Duodenal mucosa (tissue), 2 donors: ENCODE results near the gene SPIN1.

Source experiments
- H3K27ac ChIP-seq: one replicate; pipeline ENCODE4 v1.7.0; 2013; ENCODE audit warnings: low read depth, low read length
- H3K27me3 ChIP-seq, 2 donors: one replicate each; pipeline ENCODE4 v1.7.0; 2013; ENCODE audit warnings: low read length in 2 of 2, control low read depth in 1 of 2; ENCODE audit not compliant: insufficient read depth in 2 of 2, control insufficient read depth in 1 of 2
- H3K36me3 ChIP-seq, 2 donors: one replicate each; pipeline ENCODE4 v1.7.0; 2013; ENCODE audit warnings: low read length in 2 of 2, control low read depth in 1 of 2; ENCODE audit not compliant: insufficient read depth in 2 of 2, control insufficient read depth in 1 of 2
- H3K4me1 ChIP-seq, 2 donors: one replicate each; pipeline ENCODE4 v1.7.0; 2013; ENCODE audit warnings: low read length in 2 of 2, control low read depth in 1 of 2; ENCODE audit not compliant: insufficient read depth in 2 of 2, control insufficient read depth in 1 of 2
- H3K4me3 ChIP-seq, 2 donors: one replicate each; pipeline ENCODE4 v1.7.0; 2013; ENCODE audit warnings: low read length in 2 of 2, low read depth in 1 of 2
- H3K9ac ChIP-seq, 2 donors: one replicate each; pipeline ENCODE4 v1.7.0; 2013; ENCODE audit warnings: low read length in 2 of 2, low read depth in 1 of 2
- H3K9me3 ChIP-seq, 2 donors: one replicate each; pipeline ENCODE4 v1.7.0; 2013; ENCODE audit warnings: low read length in 2 of 2, control low read depth in 1 of 2; ENCODE audit not compliant: control insufficient read depth in 1 of 2

The SPIN1 gene

GRCh38 chr9:88387036-88387551, 1.1 kb upstream of the SPIN1 start:
- Histone ChIP-seq H3K4me3 (peak overlapping the region; percentile 77 to 97), H3K9ac (peak overlapping the region; percentile 80 to 95), H3K27me3 (no peaks in the 10 kb centered on the region), H3K36me3 (no peaks in the 10 kb centered on the region), H3K4me1 (peaks cover 19 to 23% of the 10 kb centered on the region in 2 donors), H3K9me3 (no peaks in the 10 kb centered on the region), H3K27ac (peak overlapping the region; percentile 80)

DNA sequence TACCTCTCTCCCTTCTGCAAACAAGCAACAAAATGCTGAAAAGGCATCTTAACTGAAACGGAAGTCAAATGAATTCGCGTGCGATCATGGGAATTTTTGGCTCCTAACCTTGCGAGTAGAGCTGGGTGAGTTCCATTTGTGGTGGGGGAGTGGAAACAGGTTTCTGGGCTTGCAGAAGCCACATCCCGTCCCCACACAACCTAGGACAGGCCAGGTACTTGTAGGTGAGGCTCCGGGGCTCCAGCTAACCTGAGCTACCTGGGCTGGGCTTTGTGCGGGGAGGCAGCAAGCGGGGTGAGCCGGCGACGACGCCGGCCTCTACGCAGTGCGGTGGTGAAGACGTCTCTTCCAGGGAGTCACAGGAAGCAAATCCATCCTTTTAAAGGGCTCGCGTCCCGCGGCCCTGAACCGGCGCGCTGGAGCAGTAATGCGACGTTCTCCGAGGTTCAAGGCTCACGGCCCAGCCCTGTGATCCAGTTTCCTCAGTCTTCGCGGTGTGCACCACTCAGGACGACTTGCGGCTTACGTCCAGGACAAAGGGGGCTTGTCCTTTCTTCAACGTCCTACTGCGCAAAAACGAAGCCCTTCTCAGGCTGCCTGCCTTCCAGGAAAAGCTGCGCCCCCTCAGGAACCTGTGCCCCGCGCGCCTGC, 567 bp upstream of the SPIN1 start:
- H3K9me3 ChIP-seq = no peaks in the 10 kb centered on the region
- peaks cover 23 to 24% of the 10 kb centered on the region in 2 donors for H3K4me1 ChIP-seq
- H3K4me3 ChIP-seq = peak overlapping the region; percentile 77 to 97
- peak overlapping the region; percentile 80 for H3K27ac ChIP-seq
- no peaks in the 10 kb centered on the region for H3K27me3 ChIP-seq
- H3K9ac ChIP-seq = peak overlapping the region; percentile 80 to 95
- no peaks in the 10 kb centered on the region for H3K36me3 ChIP-seq

DNA sequence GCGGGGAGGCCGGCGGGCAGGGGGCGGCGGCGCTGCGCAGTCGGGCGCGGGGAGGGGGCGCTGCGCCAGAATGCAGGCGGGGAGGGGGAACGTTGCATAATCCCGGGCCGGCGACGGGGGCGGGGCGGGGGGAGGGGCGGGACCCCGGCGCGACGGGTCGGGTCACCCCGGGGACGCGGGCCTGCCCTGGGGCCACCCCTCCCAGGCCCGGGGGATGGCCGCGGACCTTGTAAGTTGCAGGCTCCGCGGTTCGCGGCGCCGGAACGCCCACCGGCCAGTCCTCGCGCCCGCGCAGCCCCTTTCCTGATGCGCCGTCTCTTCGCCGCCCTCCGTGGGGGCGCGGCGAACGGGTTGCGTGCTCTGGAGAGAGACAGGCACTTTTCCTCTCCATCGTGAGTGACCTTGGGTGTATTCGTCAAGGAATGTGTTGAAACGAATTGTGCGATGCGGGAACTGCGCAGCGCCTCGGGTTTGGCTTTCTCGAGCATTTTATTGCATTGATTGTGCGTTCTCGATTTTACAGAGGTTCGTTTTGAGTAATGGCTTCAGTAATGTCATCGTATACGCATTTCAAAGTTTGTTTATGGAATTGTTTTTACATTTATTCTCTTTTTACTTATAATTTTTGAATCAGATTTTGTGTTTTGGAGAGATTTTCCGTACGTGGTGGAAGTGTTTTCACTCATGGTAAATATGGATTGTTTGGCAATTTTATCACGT, 802 bp downstream of the SPIN1 start:
- H3K4me1 ChIP-seq = peaks cover 23 to 26% of the 10 kb centered on the region in 2 donors
- no peaks in the 10 kb centered on the region for H3K9me3 ChIP-seq
- peak overlapping the region; percentile 86 for H3K27ac ChIP-seq
- H3K27me3 ChIP-seq = no peaks in the 10 kb centered on the region
- H3K36me3 ChIP-seq = no peaks in the 10 kb centered on the region
- H3K9ac ChIP-seq = peak overlapping the region; percentile 71 to 78
- H3K4me3 ChIP-seq = peak overlapping the region; percentile 85 to 93

DNA sequence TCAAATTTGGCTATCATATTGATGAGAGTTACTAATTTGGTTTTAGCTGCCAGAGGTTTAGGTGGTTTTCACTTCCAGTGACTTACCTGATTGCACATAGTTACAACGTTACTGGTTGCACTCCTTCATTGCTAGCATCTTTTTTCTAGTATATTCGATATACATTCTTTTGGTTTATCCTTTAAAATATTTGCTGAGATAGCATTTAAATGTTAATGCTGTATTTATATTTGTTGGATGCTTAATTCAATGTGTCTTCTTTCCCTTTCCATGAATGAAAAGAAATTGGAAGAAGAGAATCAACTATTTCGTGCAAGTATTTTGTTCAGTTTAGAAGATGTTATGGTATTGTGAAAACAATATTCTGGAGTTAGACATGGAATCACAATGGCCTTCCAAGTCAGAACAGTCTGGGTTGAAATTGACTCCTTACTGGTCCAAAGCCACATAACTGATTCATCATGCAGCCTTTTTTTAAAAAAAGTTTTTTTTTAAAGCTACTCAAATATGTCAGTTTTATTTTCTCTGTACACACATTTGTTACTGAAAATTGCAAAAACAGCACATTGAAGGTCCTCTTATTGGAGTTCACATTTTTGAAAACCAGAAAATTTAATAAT, 2.2 kb downstream of the SPIN1 start:
- H3K4me1 ChIP-seq = peaks cover 23 to 26% of the 10 kb centered on the region in 2 donors
- no peak overlapping the region for H3K9ac ChIP-seq
- H3K27ac ChIP-seq = no peak overlapping the region
- no peaks in the 10 kb centered on the region for H3K27me3 ChIP-seq
- H3K4me3 ChIP-seq = no peak overlapping the region
- H3K36me3 ChIP-seq = no peaks in the 10 kb centered on the region
- H3K9me3 ChIP-seq = no peaks in the 10 kb centered on the region

DNA sequence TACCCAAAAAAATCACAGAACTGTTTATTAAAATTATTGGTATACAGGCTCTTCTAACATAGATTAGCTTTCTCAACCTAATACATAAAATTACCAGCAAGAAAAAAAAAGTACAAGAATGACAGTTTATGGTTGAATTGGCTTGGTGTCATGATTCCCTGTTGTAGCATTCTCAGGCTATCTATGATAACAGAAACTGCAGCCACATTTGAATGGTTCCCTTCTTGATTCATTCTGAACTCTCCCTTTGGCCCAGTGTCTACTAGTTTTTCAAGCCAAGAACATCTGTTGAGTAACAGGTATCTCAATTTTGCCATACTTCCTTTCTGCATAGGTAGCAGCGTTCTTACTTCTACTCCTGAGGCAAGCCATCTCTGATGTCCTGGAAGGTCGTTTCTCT, 3.0 kb downstream of the SPIN1 start:
- no peaks in the 10 kb centered on the region for H3K36me3 ChIP-seq
- no peaks in the 10 kb centered on the region for H3K9me3 ChIP-seq
- H3K4me3 ChIP-seq = no peak overlapping the region
- H3K27ac ChIP-seq = peak overlapping the region; percentile 22
- peaks cover 23 to 26% of the 10 kb centered on the region in 2 donors for H3K4me1 ChIP-seq
- H3K9ac ChIP-seq = no peak overlapping the region
- no peaks in the 10 kb centered on the region for H3K27me3 ChIP-seq

- no peaks in the 10 kb centered on the region for H3K9me3 ChIP-seq
- no peaks in the 10 kb centered on the region for H3K36me3 ChIP-seq
- H3K27me3 ChIP-seq = no peaks in the 10 kb centered on the region
- no peak overlapping the region for H3K9ac ChIP-seq
- H3K4me3 ChIP-seq = no peak overlapping the region
- H3K27ac ChIP-seq = peak overlapping the region; percentile 22
- peaks cover 18 to 25% of the 10 kb centered on the region in 2 donors for H3K4me1 ChIP-seq
Measured at GRCh38 chr9:88391921-88392320, 3.7 kb downstream of the SPIN1 start.

GRCh38 chr9:88392549-88392948, 4.3 kb downstream of the SPIN1 start:
- H3K36me3 ChIP-seq = no peaks in the 10 kb centered on the region
- H3K4me3 ChIP-seq = no peak overlapping the region
- no peaks in the 10 kb centered on the region for H3K9me3 ChIP-seq
- no peak overlapping the region for H3K27ac ChIP-seq
- no peak overlapping the region for H3K9ac ChIP-seq
- no peaks in the 10 kb centered on the region for H3K27me3 ChIP-seq
- peaks cover 12 to 22% of the 10 kb centered on the region in 2 donors for H3K4me1 ChIP-seq

DNA sequence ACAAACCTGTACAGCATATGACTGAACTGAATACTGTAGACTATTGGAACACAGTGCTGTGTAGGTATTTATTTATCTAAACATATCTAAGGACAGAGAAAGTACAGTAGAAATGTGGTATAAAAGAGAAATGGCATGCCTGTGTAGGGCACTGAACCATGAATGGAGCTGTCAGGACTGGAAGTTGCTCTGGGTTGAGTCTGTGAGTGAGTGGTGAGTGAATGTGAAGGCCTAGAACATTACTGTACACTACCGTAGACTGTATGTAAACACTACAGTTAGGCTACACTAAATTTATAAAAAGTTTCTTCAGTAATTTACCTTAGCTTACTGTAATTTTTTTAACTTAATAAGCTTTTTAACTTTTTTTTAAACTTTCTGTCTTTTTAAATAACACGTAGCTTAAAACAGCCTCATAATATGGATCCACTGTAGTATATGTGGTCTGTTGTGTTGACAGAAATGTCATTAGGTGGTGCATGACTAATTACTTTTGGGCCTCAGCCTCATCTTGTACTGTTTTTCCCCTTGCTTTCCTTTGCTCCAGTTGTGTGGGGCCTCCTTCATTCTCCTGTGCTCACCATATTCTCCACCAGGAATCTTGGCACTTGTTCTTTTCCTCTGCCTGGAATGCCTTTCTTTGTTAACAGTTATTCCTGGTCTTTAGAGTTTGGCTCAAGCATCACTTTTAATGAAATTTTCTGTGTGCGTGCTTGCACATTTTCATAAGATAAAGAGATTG, 8.8 kb downstream of the SPIN1 start:
- H3K36me3 ChIP-seq = no peaks in the 10 kb centered on the region
- no peak overlapping the region for H3K27ac ChIP-seq
- H3K4me3 ChIP-seq = no peak overlapping the region
- H3K9ac ChIP-seq = no peak overlapping the region
- H3K9me3 ChIP-seq = no peaks in the 10 kb centered on the region
- peaks cover 0 to 7% of the 10 kb centered on the region in 2 donors for H3K4me1 ChIP-seq
- H3K27me3 ChIP-seq = no peaks in the 10 kb centered on the region

GRCh38 chr9:88398016-88398415, 9.8 kb downstream of the SPIN1 start:
- H3K4me1 ChIP-seq = no peaks in the 10 kb centered on the region
- no peak overlapping the region for H3K27ac ChIP-seq
- no peak overlapping the region for H3K9ac ChIP-seq

More at GRCh38 chr9:88398016-88398415, 9.8 kb downstream of the SPIN1 start:
- Histone ChIP-seq H3K36me3 (no peaks in the 10 kb centered on the region), H3K4me3 (no peak overlapping the region), H3K9me3 (no peaks in the 10 kb centered on the region), H3K27me3 (no peaks in the 10 kb centered on the region)
